DMS153 treated with DMSO at 0.1 percent for 48 hours (cell line): Measurements from ENCODE around the gene STK39.
"Not testable (repeated sequence)": the region's sequence is repeated elsewhere in the genome, so short reads cannot be mapped to it uniquely, and the experiment has no call there.

Source experiments
- DNase-seq: peaks from one replicate; lab custom pipeline; 2025; ENCODE audit not compliant: unreplicated experiment; lab: John Stamatoyannopoulos, UW

STK39 gene

DNA sequence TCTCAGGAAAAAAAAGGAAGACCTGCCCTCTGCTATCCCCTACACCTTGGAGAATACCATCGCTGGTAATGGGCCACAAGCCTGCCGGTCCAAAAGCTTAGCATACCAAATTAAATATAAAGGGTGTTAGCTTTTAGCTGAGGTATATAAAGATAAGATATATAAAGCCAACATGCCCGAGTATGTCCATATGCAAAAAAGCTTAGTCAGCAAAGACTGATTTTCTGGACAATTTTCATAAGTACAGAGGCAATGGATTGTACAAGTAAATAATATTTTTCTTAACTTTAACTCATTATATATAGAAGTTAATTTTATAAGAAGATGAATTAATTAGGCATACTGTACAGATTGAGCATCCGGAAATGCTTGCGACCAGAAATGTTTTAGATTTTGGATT lies 106.5 kb downstream of the STK39 start:
- DNase-seq, result no peak

DNA sequence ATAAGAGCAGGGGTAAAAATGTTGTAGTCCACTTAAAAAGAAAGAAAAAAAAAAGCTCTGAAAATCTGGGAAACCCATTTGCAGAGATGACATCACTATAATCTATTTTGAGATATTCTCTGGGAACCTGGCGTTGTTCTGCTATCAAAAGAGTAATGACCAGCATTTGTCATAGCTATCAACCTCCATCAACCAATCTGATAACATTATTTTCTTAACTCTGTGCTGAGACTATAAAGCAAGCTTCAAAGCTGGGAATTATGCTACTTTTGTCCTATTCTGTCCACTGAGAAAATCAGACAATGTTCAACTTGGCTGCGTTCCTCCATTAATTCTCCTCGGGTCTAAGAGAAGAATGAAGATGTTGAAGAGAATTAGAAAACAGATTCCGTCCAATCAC lies 107.5 kb downstream of the STK39 start:
- DNase-seq, result no peak

DNA sequence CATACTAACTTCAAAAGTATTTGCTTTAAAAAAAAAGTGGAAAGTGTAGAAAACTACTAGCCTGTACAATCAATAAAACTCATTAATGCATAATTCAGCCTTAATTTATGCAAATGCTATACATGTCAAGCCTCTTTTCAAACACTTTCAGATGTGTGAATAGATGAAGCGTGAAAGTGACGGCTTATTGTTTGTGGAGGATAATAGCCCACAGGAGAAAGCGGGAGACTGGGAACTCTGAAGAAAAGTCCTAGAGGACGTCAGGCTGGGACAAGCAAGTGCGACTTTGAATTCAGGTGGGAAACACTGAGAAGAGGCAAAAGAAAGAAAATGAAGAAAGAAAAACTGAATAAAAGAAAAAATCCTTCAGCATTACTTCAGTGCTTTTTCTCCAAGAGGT lies 108.5 kb downstream of the STK39 start:
- DNase-seq, result no peak

DNA sequence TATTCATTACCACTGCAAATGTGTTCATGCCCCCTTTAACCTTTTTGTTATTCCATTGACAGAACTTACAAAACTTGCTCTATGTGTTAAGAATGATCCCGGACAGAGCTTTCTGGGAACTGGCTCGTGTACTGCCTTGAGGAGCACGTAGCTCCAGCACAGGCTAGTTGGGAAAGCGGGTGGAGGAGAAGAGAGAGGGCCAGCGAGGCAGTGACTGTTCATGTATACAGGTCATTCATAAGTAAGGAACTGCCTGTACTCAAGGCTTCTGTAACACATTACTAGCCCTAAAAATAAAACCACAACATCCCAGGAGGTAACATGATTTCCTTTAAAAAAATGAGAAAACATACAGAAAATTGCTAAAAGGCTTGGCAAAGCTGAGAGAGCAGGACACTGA lies 109.0 kb downstream of the STK39 start:
- DNase-seq, result no peak

DNA sequence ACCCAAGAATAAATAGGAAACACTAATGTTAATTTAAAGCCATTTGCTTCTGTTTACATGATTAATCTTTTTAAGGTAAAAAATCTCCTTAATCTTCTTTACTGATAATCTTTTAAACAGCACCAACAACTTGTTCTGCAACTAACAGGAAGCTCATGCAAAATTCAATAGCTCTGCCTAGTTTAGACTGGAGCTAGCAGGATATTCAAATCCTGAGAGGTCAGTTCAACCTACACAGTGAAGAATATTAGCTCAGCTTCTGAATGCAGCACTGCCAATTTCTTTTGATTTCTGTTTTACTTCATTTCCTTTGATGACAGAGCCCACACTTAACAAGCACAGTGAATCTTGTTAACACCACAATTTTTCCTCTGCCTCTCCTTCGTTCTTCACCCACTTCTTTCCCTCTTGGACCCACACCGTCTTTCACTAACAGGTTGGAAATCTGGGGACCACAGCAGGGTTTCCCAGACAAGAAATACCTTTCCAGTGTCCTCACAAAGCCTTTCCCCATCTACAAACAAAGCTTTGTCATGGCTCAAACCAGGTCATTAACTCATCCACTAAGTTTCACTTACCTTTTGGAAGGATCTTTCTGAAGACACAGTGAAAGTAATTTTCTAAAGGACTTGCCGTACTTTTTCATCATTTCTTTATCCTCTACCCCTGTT lies 109.8 kb downstream of the STK39 start:
- no peak for DNase-seq

DNA sequence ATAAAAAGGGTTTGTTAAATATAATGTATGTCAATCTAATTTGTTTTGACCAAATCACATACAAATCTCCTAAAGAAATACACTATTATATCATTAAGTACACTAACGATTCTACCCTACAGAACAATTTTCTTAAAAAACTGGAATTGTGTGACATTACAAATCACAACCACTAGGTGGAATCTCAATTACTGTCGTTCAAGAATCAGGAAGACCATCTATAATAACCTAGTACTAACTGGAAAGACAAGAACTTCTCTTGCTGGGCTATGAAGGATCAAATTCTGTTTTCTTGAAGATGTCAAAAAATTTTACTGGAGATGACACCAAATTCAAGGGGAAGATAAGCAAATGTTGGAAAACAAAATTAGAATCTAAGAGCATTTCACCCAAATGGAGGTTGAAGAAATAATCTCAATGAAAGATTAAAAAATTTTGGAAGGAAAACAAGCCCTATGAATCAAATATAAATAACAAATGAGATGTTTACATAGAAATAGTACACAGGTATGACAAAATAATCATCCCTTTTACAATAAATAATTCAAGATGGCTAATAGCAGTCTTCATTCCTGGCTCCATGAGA lies 110.9 kb downstream of the STK39 start:
- no peak for DNase-seq

DNA sequence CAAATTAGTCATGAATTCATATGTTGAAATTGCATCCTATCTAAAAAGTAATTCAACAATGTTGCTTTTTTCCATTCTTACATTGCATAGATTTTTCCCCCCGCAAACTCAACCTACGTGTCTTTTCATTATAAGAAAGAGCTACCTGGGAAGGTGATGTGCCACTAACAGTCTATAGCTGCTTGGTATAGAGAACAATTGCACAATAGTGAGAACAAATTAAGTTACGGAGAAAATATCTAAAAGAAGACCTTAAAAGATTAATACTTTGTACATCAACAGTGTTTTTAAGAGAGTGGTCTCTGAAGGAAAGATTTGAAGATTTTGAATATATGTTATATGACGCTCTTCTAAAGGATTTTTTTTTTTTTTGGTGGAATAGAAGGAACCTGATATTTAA lies 111.8 kb downstream of the STK39 start:
- no peak for DNase-seq

DNA sequence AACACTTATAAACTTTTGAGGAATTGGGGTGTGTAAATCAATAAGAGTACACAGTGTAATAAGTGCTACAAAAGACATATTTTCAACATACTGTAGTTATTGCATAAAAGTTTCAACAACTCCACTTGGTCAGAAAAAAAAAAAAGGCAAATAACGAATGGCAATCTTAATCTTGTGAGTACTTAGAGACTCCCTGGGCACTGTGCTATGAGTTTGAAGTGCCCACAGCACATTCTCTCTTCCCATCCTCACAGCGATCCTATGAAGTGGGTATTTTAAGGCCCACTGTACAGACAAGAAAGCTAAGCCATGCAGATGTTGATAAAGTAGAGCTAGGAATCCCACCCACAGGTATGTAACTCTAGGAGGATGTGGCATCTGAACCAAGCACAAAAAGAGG lies 112.3 kb downstream of the STK39 start:
- DNase-seq, result no peak

DNA sequence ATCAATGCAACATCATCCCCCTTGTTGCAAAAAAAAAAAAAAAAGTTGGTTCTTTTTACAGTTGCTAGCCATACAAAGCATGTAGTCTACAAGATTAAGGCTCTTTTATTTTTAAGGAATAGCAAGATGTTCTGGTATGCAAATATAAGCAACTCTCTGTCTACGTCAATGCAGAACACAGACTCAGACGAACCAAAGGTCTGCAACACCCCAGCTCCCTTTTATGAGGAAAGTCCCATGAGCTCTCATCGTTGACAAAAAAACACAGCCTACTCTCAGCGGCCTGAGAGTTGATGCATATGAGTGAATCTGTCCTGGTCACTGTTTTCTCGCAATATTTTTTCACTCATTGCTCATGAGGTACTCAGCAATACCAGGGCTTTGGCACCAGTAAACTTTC lies 112.9 kb downstream of the STK39 start:
- DNase-seq, result no peak

DNA sequence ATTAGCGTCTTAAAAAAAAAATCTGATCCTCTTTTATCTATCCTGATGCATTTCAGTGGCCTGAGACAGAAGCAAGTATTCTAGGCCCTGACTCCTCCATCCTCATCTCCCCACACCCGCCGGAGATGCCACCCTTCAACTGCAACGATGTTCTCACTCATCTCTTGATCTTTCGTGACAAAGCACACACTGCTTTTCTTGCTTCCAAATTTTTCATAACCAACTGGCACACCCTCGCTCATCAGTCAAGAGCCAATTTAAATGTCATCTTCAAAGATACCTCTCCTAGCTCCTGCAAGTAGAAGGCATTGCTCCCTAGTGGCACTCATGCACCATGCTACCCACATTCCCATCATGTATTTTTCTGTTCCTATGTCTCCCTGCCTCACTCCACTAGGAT lies 115.0 kb downstream of the STK39 start:
- DNase-seq, result no peak

DNA sequence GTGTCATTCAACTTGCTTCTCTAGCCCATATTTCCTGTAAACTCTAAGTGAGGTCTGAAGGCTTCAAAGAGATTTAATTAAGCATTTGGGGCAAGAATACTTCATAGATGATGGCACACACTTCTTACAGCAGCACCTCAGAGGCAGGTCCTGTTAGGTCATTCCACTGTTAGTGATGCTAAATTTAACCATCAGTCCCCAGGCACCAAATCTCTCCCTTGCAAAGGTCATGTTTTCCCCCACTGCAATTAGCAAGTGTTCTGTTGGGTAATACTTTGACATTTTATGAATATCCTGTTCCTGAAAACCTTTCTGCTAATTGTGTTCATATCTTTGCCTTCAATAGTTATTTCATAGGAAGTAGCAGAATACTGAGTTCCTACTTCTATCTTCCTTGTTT lies 117.0 kb downstream of the STK39 start:
- no peak for DNase-seq

DNA sequence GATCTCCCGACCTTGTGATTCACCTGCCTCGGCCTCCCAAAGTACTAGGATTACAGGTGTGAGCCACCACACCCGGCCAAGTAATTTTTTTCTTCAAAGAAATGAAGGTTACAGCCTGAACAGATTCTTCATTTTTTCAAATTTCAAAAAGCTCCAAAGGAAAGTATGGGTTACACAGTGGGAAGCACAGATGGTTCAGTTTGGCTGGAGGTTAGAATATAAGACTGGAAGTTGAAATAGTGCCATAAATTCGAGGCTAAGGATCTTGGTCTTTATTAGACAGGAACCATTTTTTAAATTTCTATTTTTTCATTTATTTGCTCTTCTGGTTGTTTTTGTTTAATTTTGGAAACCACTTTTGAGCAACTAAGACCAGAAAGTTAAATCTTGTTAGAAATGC lies 120.0 kb downstream of the STK39 start:
- DNase-seq, result no peak

DNA sequence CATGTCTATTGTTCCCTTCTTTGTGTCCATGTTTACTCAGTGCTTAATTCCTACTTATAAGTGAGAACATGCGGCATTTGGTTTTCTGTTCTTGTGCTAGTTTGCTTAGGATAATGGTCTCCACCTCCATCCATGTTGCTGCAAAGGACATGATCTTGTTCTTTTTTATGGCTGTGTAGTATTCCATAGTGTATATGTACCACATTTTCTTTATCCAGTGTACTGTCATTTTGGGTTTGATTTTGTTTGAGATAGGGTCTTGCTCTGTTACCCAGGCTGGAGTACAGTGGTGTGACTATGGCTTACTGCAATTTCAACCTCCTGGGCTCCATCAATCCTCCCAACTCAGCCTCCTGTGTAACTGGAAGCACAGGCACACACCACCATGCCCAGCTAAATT lies 125.2 kb downstream of the STK39 start:
- DNase-seq, result not testable (repeated sequence)

DNA sequence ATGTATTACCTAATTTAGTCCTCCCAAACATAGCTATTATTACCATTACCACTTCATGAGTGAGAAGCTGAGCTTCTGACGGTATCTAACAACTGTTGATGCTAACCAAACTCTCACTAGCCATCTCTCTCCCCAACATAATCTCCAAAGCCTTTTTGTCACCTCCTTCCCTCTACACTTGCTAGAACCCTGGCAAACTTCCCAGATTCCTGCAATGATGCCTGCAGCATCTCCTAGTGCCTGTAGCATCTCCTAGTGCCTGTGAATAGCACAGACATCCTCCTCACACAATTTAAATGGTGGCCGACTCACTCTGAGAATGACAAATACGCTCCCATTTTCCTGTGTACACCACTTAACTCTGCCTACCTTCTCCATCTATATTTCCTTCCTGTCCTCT lies 126.7 kb downstream of the STK39 start:
- no peak for DNase-seq

DNA sequence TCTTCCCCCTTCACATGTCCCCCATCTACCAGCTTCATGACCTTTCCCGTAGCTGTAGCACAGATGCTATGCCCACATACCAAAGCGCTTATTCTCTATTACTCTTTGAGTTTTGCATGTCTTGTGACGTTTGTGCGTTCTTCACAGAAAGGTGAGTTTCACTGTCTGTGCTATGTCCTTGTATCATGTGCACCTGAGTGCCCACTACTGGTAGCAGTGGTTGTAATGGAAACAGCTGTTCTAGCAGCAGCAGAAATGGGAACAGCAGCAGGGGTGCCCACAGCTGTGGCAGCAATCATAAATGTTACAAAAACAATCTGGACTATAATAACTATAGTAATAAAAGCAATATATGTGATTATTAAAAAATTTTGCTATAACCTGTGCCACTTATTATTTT lies 127.1 kb downstream of the STK39 start:
- no peak for DNase-seq

DNA sequence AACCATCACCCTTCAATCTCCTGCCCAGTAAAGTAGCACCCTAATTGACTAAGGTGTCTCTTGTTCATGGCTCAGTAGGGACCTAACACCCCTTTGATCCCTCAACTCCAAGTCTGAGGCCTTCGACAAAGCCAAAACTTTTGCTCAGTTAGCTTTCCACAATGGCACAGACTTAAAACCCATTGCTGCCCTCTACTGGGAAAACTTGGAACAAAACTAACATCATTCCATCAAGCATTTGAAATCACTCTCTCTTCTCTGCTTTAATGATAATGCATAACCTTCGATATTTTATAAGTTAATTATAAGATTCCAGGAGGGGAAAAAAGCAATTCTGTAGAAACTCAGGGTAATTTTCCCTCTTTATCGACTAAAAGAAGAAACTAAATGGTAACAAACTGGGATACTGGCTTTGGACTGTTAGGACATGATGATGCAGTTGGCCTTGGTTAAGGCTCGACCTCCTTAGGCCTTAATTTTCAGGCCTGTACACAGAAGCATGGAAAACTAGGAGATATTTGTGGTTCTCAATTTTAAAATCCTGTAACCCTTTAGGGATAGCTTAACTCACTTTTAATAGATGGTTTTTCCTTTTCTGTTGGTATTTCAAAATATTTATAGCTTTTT lies 127.8 kb downstream of the STK39 start:
- peak; percentile 38 for DNase-seq

DNA sequence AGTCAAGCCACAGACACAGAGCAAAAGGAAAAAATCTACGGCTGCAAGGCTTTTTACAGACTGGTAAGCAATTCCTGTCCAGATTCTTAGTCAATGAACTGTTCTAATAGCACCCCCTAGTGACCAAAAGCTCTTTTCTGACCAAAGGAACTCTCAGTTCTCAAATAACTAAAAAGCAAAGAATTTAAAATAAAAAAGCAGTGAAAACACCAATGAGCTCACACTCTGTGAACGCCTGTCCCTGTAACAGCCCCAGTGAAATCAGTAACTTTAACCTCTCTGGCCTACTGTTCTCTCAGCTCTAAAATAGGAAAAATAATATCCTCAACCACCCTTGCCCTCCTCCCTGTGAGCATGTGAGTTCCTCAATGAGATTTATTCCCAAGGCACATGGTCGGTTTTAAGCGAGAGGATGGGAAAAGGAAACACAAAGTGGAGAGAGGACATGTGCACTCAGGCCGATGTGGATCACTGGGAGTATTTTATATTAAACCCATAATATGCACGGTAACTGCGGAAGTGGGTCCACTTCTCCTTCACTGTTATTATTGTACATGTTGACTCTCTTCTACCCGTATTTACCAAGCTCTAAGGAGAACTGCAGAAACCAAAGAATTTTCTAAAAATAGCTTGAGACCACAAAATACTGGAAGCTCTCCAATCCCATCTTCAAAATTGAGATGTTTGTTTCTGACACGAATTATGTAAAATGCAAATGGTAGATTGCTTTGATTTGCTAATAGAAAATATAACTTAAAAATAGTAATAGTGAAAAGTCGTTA lies 128.5 kb downstream of the STK39 start:
- peak; percentile 54 for DNase-seq

DNA sequence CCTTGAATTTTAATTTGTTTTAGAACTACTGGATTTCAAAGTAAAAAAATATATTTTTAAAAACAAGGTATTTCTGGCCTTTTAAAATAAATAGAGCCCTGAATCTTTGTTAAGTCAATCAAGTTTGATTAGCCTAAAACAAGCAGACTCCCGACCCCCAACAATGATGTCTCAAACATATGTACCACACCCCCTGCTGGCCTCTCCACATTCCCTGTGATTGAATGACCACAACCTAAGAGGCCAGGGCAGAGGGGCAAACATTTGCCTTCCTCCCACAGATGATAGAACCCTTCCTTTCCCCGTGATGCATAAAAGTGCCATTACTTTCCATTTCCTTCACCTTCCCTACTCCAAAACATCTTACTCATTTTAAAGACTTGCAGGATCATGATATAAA lies 130.9 kb downstream of the STK39 start:
- DNase-seq, result no peak

DNA sequence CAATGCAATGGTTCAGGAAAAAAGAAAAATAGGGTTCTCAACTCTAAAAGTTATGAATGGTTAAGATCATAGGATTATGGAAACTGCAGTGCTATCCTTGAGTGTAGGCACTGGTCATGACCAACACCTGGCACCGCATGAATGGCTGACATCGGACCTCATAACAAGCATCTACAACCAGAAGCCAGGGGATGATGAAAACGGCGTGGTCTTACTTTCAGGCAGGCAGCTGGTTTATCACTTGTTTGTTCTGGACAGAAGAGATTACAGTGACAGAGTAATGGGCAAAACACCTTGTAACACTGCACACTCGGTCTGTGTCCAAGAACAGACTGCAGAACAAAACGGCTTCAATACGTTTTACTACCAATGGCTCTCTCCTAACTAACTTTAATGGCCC lies 132.8 kb downstream of the STK39 start:
- DNase-seq, result no peak

DNA sequence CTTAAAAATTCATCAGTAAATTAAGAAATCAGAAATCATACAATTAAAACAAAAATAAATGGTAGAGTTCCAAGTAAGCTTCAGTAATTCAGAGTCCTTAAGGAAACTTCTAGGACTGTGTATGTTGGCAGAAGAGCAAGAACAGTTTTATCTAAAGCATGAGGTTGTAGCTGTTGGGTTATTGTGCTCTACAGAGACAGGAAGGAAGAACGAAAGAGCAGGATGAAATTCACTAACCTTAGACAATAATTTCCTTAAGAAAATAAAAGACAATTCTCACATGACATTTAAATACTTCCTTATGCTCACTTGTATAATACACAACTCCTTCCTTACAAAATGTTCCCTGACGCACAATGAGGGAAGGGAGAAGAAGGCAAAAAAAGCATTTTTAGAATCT lies 133.4 kb downstream of the STK39 start:
- DNase-seq, result no peak

DNA sequence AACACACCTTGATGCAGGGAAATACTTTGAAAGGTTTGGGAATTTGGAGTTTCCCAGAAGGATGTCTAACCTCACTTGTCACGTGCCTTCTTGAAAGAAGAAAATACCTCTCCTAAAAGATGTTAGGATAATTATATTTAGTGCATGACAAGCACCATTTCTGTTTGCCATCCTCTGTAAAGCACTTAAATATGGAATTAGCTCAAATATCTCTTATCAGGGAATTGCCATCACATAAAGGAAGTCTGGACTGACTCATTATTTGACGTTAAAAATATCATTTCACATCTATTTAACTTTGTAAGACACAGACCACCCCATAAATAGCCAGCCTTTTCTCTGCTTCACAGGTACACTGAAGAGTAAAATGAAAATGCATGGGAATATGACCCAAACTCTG lies 140.1 kb downstream of the STK39 start:
- no peak for DNase-seq

DNA sequence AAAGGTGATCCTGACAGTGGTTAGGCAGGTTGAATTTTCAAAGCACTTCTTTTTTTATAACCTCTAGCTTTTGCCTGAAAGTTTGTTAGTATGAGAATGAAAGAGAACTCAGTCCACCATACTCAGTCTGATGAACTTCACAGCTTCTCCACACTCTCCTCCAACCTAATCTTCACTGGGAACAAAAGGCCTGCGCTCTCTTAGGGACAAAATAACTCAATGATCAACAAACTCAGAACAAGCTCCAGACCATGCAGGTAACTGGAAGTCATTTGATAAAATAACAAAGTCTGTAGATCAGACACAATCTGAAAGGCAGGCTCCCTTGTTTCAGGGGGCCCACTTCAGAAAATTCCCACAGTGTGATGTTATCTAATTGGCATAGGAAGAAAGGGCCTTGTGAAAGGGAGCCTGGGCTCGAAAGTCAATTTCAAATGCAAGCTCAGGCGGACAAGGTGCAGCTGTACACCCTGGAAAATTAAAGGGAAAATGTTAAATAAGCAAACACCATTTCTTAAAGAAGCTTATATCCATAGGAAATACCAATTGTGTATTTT lies 142.2 kb downstream of the STK39 start:
- DNase-seq, result no peak
